ENCODE results near the gene EDN2.

The EDN2 gene

GRCh38 chr1:41475859-41476567, 8.5 kb downstream of the EDN2 start:
- DNase-seq, result no peak
- intact Hi-C loops (cut with DNase I), result no loop called here

GRCh38 chr1:41475346-41475745, 9.1 kb downstream of the EDN2 start:
- no peak for DNase-seq
- intact Hi-C loops (cut with DNase I), result no loop called here

- DNase-seq, result peak in 34 of 42 donors; percentile 26 to 82 (median 56)
- intact Hi-C loops (cut with DNase I), result no loop called here
Observed at GRCh38 chr1:41474490-41475271, 9.8 kb downstream of the EDN2 start.

GRCh38 chr1:41473738-41474362, 10.6 kb downstream of the EDN2 start:
- no peak for DNase-seq
- intact Hi-C loops (cut with DNase I), result no loop called here

GRCh38 chr1:41471658-41472057, 12.8 kb downstream of the EDN2 start:
- intact Hi-C loops (cut with DNase I), result no loop called here
- no peak for DNase-seq

- DNase-seq, result no peak
- intact Hi-C loops (cut with DNase I), result no loop called here
Observed at GRCh38 chr1:41469706-41470105, 14.8 kb downstream of the EDN2 start.

GRCh38 chr1:41468122-41468762, 16.2 kb downstream of the EDN2 start:
- DNase-seq, result no peak
- intact Hi-C loops (cut with DNase I), result no loop called here

- DNase-seq, result no peak
- intact Hi-C loops (cut with DNase I), result no loop called here
Observed at GRCh38 chr1:41467673-41468072, 16.8 kb downstream of the EDN2 start.

- intact Hi-C loops (cut with DNase I), result no loop called here
- DNase-seq, result no peak
Observed at GRCh38 chr1:41466146-41466545, 18.3 kb downstream of the EDN2 start.

- intact Hi-C loops (cut with DNase I), result no loop called here
- no peak for DNase-seq
Observed at GRCh38 chr1:41465741-41466140, 18.7 kb downstream of the EDN2 start.

- DNase-seq, result no peak
- intact Hi-C loops (cut with DNase I), result no loop called here
Observed at GRCh38 chr1:41464885-41465284, 19.6 kb downstream of the EDN2 start.

GRCh38 chr1:41463516-41463915, 21.0 kb downstream of the EDN2 start:
- intact Hi-C loops (cut with DNase I), result no loop called here
- no peak for DNase-seq

GRCh38 chr1:41462680-41463004, 21.8 kb downstream of the EDN2 start:
- no peak for DNase-seq
- intact Hi-C loops (cut with DNase I), result no loop called here

- intact Hi-C loops (cut with DNase I), result no loop called here
- DNase-seq, result no peak
Observed at GRCh38 chr1:41461790-41462679, 22.4 kb downstream of the EDN2 start.

GRCh38 chr1:41456847-41457540, 27.5 kb downstream of the EDN2 start:
- DNase-seq, result no peak
- intact Hi-C loops (cut with DNase I), result no loop called here

- intact Hi-C loops (cut with DNase I), result no loop called here
- peak in 24 of 42 donors; percentile 9 to 68 (median 33) for DNase-seq
Observed at GRCh38 chr1:41455479-41456332, 28.8 kb downstream of the EDN2 start.

GRCh38 chr1:41454406-41454805, 30.1 kb downstream of the EDN2 start:
- intact Hi-C loops (cut with DNase I), result no loop called here
- peak; percentile 68 to 94 (median 87) for DNase-seq
